Cardiac fibroblast (primary cell): ENCODE results near the gene PIK3R1.

Experiments used
- DNase-seq, 2 donors: peaks; one replicate each; pipeline versions ENCODE4 v3.0.0 to v3.0.0-alpha.2; 2010; ENCODE audit warnings: low read depth in 2 of 2
- H3K4me3 ChIP-seq, 2 donors: replicated peaks in 1 of 2; 1 replicate in 1 of 2; 2 replicates in 1 of 2; pipeline ENCODE4 v1.5.1; 2011; ENCODE audit warnings: low read depth in 2 of 2, low read length in 2 of 2, mild to moderate bottlenecking in 2 of 2, moderate library complexity in 1 of 2
- TF ChIP-seq, protein P1 (sequence below): IDR thresholded peaks from one replicate; pipeline ENCODE4 v1.5.1; 2011; ENCODE audit warnings: low read depth, mild to moderate bottlenecking, low read length, inconsistent platforms

Gene PIK3R1

DNA sequence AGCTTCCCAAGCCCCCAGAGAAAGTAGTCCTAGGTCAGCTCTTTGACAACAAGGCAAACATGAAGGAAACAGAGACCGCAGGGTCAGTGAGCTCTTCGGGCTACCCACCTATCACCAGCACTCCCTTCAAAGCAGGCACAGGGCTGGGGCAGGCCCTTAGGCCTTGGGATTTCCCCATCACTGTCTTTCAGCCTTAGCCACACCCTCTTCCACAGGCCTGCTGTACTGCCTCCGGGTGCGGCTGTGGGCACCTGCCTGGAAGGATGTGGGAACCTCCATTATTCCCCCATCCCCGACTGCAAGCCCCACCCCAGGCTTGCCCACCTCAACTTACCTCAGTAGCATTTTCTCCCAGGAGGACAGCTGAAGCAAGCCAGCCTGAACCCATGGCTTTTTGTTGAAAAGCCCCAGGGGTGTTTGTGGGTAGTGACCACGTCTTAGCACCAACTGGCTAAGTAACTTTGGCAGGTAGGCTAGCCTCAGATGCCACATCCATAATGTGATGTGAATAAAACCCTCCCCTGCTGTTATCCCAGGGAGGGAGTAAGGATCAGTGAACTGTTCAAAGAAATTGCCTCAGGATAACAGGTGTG, 100.2 kb downstream of the PIK3R1 start:
- no peak overlapping the region for H3K4me3 ChIP-seq
- TF ChIP-seq, protein P1, sequence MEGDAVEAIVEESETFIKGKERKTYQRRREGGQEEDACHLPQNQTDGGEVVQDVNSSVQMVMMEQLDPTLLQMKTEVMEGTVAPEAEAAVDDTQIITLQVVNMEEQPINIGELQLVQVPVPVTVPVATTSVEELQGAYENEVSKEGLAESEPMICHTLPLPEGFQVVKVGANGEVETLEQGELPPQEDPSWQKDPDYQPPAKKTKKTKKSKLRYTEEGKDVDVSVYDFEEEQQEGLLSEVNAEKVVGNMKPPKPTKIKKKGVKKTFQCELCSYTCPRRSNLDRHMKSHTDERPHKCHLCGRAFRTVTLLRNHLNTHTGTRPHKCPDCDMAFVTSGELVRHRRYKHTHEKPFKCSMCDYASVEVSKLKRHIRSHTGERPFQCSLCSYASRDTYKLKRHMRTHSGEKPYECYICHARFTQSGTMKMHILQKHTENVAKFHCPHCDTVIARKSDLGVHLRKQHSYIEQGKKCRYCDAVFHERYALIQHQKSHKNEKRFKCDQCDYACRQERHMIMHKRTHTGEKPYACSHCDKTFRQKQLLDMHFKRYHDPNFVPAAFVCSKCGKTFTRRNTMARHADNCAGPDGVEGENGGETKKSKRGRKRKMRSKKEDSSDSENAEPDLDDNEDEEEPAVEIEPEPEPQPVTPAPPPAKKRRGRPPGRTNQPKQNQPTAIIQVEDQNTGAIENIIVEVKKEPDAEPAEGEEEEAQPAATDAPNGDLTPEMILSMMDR: no peak
- DNase-seq: no peak

DNA sequence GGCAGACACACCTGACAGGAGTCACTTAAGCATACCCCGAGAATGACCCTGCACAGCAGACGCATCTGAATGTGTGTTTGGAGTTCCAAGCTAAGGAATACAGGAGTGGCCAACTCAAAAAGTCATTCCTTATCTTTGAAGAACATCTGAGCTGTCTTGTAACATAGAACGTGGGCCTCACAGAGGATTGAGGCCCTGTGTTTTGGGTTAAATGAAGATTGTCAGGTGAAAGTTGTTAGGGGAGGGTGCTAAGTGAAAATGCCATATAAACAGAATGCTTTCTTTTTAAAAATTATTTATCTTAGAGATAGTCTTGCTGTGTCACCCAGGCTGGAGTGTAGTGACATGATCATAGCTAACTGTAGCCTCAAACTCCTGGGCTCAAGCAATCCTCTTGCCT, 100.9 kb downstream of the PIK3R1 start:
- TF ChIP-seq, protein P1: no peak
- H3K4me3 ChIP-seq: no peak overlapping the region
- no peak for DNase-seq

DNA sequence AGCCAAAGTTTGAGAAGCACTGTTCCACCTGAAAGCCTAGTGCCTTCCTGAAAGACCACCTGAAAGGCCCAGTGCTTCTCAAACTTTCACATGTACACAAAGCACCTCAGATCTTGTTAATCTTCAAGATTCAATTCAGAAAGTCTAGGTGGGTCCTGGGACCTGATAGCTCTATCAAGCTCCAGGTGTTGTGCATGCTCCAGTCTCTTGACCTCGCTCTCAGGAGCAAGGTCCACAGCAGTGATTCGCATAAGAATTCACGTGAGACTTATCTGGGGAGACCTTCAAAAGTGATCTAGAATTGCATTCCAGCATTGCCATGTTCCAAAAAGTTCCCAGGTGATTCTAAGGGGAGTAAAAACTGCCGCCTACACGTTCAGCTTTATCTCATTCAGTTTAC, 102.1 kb downstream of the PIK3R1 start:
- H3K4me3 ChIP-seq: no peak overlapping the region
- no peak for DNase-seq
- TF ChIP-seq, protein P1: no peak

DNA sequence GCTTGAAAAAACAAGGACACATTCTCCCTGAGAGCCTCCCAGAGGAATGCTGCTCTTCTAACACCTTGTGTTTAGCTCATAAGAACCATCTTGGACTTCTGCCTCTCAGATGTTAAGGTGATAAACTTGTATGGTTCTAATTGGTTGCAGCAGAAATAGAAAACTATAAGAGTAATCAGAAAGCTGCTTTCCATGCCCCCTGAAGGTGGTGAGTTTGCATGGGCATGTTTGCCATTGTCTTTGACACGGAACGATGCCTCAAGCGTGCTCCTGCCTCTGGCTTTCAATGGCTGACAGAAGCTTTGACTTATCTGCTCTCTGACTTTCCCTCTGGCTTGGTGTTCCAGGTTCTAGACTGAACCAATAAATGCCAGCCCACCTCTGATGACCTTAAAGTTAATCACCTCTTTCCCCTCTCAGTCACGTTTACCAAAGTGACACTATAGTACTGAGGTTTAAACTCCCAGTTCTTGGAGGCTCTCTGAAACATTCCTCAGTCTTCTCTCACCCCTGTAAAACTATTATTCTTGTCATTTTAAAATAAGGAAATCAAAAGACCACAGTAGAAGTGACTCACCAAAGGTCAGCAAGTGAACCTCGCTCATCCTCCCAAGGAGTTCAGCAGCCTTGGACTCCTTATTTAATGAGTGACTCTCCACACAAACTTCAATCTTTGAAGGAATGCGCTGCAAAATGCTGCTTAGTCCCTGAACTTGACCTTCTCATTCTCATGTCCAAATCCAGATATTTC, 103.6 kb downstream of the PIK3R1 start:
- TF ChIP-seq, protein P1: no peak

DNA sequence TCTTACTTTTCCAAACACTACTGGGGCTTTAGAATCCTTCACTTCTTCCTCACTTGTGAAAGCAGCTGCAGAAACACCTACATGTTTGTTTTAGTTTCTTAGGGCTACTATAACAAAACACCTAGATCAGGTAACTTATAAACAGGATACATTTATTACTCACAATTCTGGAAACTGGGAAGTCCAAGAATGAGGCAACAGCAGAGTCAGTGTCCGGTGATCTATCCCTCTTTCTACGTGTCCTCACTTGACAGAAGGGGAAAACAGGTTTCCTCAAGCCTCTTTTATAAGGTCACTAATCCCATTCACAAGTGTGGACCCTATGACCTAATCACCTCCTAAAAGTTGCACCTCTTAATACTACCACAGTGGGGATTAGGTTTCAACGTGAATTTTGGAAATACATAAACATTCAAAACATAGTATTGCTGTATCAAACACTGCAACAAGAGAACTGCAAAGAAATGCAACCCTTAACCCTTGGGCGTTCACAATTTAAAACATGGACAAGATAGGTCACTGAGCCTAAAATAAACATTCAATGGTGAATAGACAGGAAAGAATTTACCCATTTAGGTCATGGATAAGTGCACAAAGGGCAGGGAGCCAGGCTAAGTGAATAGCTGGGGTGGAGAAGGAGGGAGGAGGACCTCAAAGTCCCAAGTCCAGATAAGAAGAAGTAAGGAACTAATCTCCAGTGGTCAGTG, 104.3 kb downstream of the PIK3R1 start:
- no peak overlapping the region for H3K4me3 ChIP-seq
- TF ChIP-seq, protein P1: no peak
- DNase-seq: no peak

More for the DNA sequence above, 103.6 kb downstream of the PIK3R1 start:
- peak; percentile 48 to 66 for DNase-seq
- H3K4me3 ChIP-seq: no peak overlapping the region

DNA sequence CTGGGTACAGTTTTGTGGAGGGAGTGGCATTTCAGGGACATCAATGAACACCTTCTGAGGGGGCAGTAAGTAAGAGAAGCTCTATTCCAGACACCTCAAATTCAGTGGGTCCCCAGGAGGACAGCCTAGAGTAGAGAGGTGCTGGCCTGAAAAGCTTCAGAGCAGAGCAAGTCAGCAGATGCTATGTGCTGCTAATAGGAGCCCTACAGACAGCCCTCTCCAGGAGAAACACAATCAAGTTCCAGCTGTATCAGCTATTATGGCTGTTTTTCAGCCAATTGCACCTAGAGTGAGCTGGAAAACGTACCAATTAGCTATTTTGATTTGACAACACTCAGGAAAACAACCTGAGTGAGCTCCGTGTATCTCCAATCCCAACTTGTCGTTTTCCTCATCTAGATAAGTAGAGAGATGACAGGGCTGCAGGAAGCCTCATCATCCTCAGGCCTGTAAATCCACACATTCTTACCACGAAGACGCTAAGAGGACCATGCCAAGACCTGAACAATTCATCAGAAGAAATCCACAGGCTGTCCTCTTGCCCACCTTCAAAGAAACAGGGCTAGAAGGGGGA, 104.9 kb downstream of the PIK3R1 start:
- DNase-seq: no peak
- H3K4me3 ChIP-seq: no peak overlapping the region
- TF ChIP-seq, protein P1: no peak
